H1 (cell line): ENCODE measurements around the gene NAV3. TPM values are rescaled to one million over a fixed set of nuclear protein-coding genes. Genes with fewer than 3 reads are reported as not detected.

Source experiments
- CTCF ChIA-PET: fragments of 300-600 bp; sonication (Branson Sonifier 250); formaldehyde crosslinking; loops from one replicate; lab custom pipeline; 2021; ENCODE audit not compliant: partially characterized antibody; lab: Charles Lee
- POLR2A ChIA-PET: fragments of 300-600 bp; sonication (Branson Sonifier 250); formaldehyde crosslinking; loops from one replicate; lab custom pipeline; 2021; ENCODE audit warnings: inconsistent platforms; ENCODE audit not compliant: partially characterized antibody; lab: Charles Lee
- DNase-seq, 2 experiments: peaks; one replicate each; pipeline versions ENCODE4 v3.0.0 to v3.0.0-alpha.2; 2010 to 2022; ENCODE audit warnings: low spot score in 2 of 2, low read depth in 1 of 2, mixed read lengths in 1 of 2
- FAIRE-seq: peaks from 2 replicates; lab custom pipeline; 2011; peaks lifted over from hg19 to GRCh38; lab: Jason Lieb, UNC
- H2AFZ ChIP-seq: 2 replicates; pipeline ENCODE4 v1.8.1; 2012; ENCODE audit warnings: low read length, inconsistent platforms
- H2AK5ac ChIP-seq: 2 replicates; pipeline ENCODE4 v1.6.1; 2013; ENCODE audit warnings: low read depth, low read length
- H2BK120ac ChIP-seq: replicated peaks from 2 replicates; pipeline ENCODE3; 2013; ENCODE audit warnings: low read depth, low read length, inconsistent platforms
- H2BK12ac ChIP-seq: 2 replicates; pipeline ENCODE4 v1.6.1; 2013; ENCODE audit warnings: low read depth, low read length
- H2BK15ac ChIP-seq: 2 replicates; pipeline ENCODE4 v1.6.1; 2013; ENCODE audit warnings: low read length
- H2BK20ac ChIP-seq: 2 replicates; pipeline ENCODE4 v1.6.1; 2013; ENCODE audit warnings: low read length
- H2BK5ac ChIP-seq: 2 replicates; pipeline ENCODE4 v1.6.1; 2013; ENCODE audit warnings: low read depth, low read length
- H3K14ac ChIP-seq: 2 replicates; pipeline ENCODE4 v1.6.1; 2013; ENCODE audit warnings: inconsistent platforms; ENCODE audit not compliant: insufficient read length
- H3K18ac ChIP-seq: 2 replicates; pipeline ENCODE4 v1.6.1; 2013; ENCODE audit warnings: low read length; ENCODE audit errors: extremely low read depth
- H3K23ac ChIP-seq: 2 replicates; pipeline ENCODE4 v1.6.1; 2013; ENCODE audit warnings: inconsistent platforms; ENCODE audit not compliant: insufficient read length
- H3K23me2 ChIP-seq: 2 replicates; pipeline ENCODE4 v1.6.1; 2013; ENCODE audit warnings: low read depth, low read length
- H3K27ac ChIP-seq: 2 replicates; pipeline ENCODE4 v1.6.1; 2011; ENCODE audit warnings: low read depth, low read length, inconsistent platforms
- H3K27me3 ChIP-seq, 4 experiments: replicated peaks in 1 of 4; 1 replicate in 1 of 4; 2 replicates in 3 of 4; pipeline versions ENCODE4 v1.6.1 to v1.8.1; 2011 to 2013; ENCODE audit warnings: low read length in 3 of 4, mild to moderate bottlenecking in 3 of 4, inconsistent platforms in 2 of 4, mixed read lengths in 2 of 4, moderate library complexity in 1 of 4; ENCODE audit not compliant: control insufficient read depth in 3 of 4, insufficient read depth in 3 of 4; ENCODE audit errors: extremely low read depth in 1 of 4
- H3K36me3 ChIP-seq, 4 experiments: 2 replicates each; pipeline versions ENCODE4 v1.6.1 to v1.8.1; 2011 to 2013; ENCODE audit warnings: mild to moderate bottlenecking in 4 of 4, low read length in 3 of 4, moderate library complexity in 2 of 4, control low read depth in 1 of 4, inconsistent platforms in 1 of 4; ENCODE audit not compliant: insufficient read depth in 4 of 4, control insufficient read depth in 2 of 4
- H3K4ac ChIP-seq: replicated peaks from 2 replicates; pipeline ENCODE3; 2013; ENCODE audit warnings: low read length, low read depth, mixed read lengths, inconsistent platforms; ENCODE audit not compliant: insufficient read length
- H3K4me1 ChIP-seq, 4 experiments: replicated peaks in 1 of 4; 1 replicate in 1 of 4; 2 replicates in 3 of 4; pipeline versions ENCODE4 v1.6.1 to v1.8.1; 2011 to 2013; ENCODE audit warnings: low read length in 3 of 4, inconsistent platforms in 2 of 4, mixed read lengths in 1 of 4; ENCODE audit not compliant: insufficient read depth in 4 of 4, control insufficient read depth in 3 of 4
- H3K4me2 ChIP-seq, 2 experiments: 2 replicates each; pipeline versions ENCODE4 v1.6.1 to v1.8.1; 2011 to 2013; ENCODE audit warnings: low read depth in 2 of 2, low read length in 2 of 2, control low read depth in 1 of 2, inconsistent platforms in 1 of 2, mild to moderate bottlenecking in 1 of 2; ENCODE audit not compliant: insufficient read depth in 1 of 2
- H3K4me3 ChIP-seq, 4 experiments: fragments of 200-600, 300-600 bp in 1 of 4; sonication (generic), shearing (Covaris generic), sonication (Bioruptor Twin) in 1 of 4; 2 replicates each; pipeline versions ENCODE4 v1.5.1 to v1.8.1; 2011 to 2016; ENCODE audit warnings: low read length in 4 of 4, low read depth in 3 of 4, control low read depth in 2 of 4, inconsistent platforms in 2 of 4, mild to moderate bottlenecking in 2 of 4, mixed read lengths in 1 of 4, moderate library complexity in 1 of 4; ENCODE audit not compliant: insufficient read depth in 2 of 4; ENCODE audit errors: extremely low read depth in 1 of 4
- H3K56ac ChIP-seq: replicated peaks from 2 replicates; pipeline ENCODE3; 2013; ENCODE audit warnings: low read depth, mild to moderate bottlenecking, mixed read lengths, low read length, inconsistent platforms; ENCODE audit not compliant: insufficient read length
- H3K79me1 ChIP-seq: 2 replicates; pipeline ENCODE4 v1.6.1; 2013; ENCODE audit warnings: low read depth, low read length, control low read depth
- H3K79me2 ChIP-seq, 2 experiments: 2 replicates each; pipeline versions ENCODE4 v1.6.1 to v1.8.1; 2012 to 2013; ENCODE audit warnings: low read length in 2 of 2, mild to moderate bottlenecking in 2 of 2, inconsistent platforms in 1 of 2; ENCODE audit not compliant: insufficient read depth in 2 of 2, control insufficient read depth in 1 of 2
- H3K9ac ChIP-seq, 4 experiments: replicated peaks in 1 of 4; 1 replicate in 1 of 4; 2 replicates in 3 of 4; pipeline versions ENCODE4 v1.6.1 to v1.8.1; 2011 to 2013; ENCODE audit warnings: low read depth in 3 of 4, low read length in 3 of 4, control low read depth in 2 of 4, mild to moderate bottlenecking in 2 of 4, moderate library complexity in 2 of 4, inconsistent platforms in 1 of 4; ENCODE audit errors: extremely low read depth in 1 of 4
- H3K9me3 ChIP-seq, 2 experiments: 2 replicates each; pipeline versions ENCODE4 v1.6.1 to v1.8.1; 2012 to 2013; ENCODE audit warnings: mild to moderate bottlenecking in 2 of 2, moderate library complexity in 2 of 2, control low read depth in 1 of 2, inconsistent platforms in 1 of 2, low read depth in 1 of 2, low read length in 1 of 2, mixed read lengths in 1 of 2; ENCODE audit not compliant: insufficient read depth in 2 of 2
- H4K20me1 ChIP-seq, 2 experiments: replicated peaks in 1 of 2; 2 replicates each; pipeline versions ENCODE3 to v1.8.1; 2011 to 2013; ENCODE audit warnings: inconsistent platforms in 2 of 2, low read length in 2 of 2, mild to moderate bottlenecking in 1 of 2; ENCODE audit not compliant: insufficient read depth in 2 of 2, control insufficient read depth in 1 of 2
- H4K5ac ChIP-seq: 2 replicates; pipeline ENCODE4 v1.6.1; 2013; ENCODE audit warnings: low read length, low read depth, mixed read lengths, inconsistent platforms; ENCODE audit not compliant: insufficient read length
- H4K8ac ChIP-seq: 2 replicates; pipeline ENCODE4 v1.8.0; 2013; ENCODE audit warnings: mild to moderate bottlenecking, moderate library complexity, low read length, inconsistent platforms; ENCODE audit not compliant: insufficient read depth; ENCODE audit errors: extremely low read depth
- H4K91ac ChIP-seq: replicated peaks from 2 replicates; pipeline ENCODE3; 2013; ENCODE audit warnings: low read length, mixed read lengths, inconsistent platforms; ENCODE audit not compliant: insufficient read length
- HDAC6 ChIP-seq: IDR thresholded peaks from one replicate; pipeline ENCODE4 v1.7.1; 2012; ENCODE audit warnings: low read depth, mild to moderate bottlenecking, inconsistent platforms, low read length, moderate library complexity
- WGBS, 2 experiments: shearing (Covaris generic) in 1 of 2; methylation state at CpG; one replicate each; pipeline versions ENCODE4 v1.1.6 to v1.1.7; 2013 to 2015; ENCODE audit warnings: low lambda C conversion rate in 2 of 2, mixed read lengths in 2 of 2, inconsistent platforms in 1 of 2, low coverage in 1 of 2, missing lambda C conversion rate in 1 of 2; ENCODE audit not compliant: insufficient replicate concordance in 2 of 2, insufficient coverage in 1 of 2, insufficient read length in 1 of 2; ENCODE audit errors: extremely low coverage in 1 of 2, missing lambda C conversion rate in 1 of 2; 5-methylcytosine and 5-hydroxymethylcytosine counted together
- polyA plus RNA-seq, 7 experiments: library from polyadenylated mRNA; depleted of rRNA in 3 of 7; stranded (reverse) in 5 of 7; unstranded in 2 of 7; fragments of >200 nt in 5 of 7; fragments of 200-250 nt in 2 of 7; gene quantifications; 1 replicate in 5 of 7; 2 replicates in 1 of 7; 4 replicates in 1 of 7; pipeline versions ENCODE4 v1.2.1 to v1.2.3, GENCODE V29; 2011 to 2013; ENCODE audit warnings: missing spikeins in 2 of 7, mixed read lengths in 2 of 7
- total RNA-seq: library from RNA; stranded (reverse); fragmentation: NEBNext Ultra II Directional; extraction: Animal tissue kit (Norgen Biotek cat#: 25700); gene quantifications from 2 replicates; pipeline ENCODE4 v1.2.1, GENCODE V29; 2021

The NAV3 gene
- total and polyA plus RNA-seq, 2 of the 8 experiments (the other 6 are each of a cell fraction or from before 2014, with no cell fraction given), result 0.47 to 5.0 TPM

DNA sequence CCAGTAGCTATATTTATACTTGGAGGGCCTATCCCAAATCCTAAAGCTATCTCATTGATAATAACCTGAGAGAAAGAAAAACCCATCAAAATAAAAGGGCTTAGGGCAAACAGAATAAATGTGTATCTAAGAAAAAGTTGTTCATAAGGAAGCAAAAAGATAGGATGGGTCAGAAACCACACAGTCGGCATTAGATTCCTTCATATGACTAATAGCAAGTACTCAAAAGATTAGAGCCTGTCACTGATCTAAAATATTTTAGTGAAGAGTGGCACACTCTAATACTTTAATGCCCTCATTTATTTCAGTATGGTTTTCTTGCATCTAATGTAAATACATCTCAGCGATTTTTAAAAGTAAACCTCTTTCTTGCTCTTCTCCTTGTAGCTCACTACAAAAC is 17.1 kb upstream of the NAV3 start:
- H3K27me3 ChIP-seq, result no peaks in the 10 kb centered on the region
- no peak for FAIRE-seq
- no peak for TF ChIP-seq HDAC6
- no peaks in the 10 kb centered on the region for H4K20me1 ChIP-seq
- no peak overlapping the region for H2BK12ac ChIP-seq
- ChIA-PET POLR2A (no interaction called here), CTCF (interaction anchor here (0.8 to 1.0 kb wide), 2 partner anchors 31 to 112 kb away, joined by 3 read pairs; no protein-coding TSS in a partner anchor)
- no peak overlapping the region for H2BK120ac ChIP-seq
- H3K4me3 ChIP-seq, result no peak overlapping the region
- no peak overlapping the region for H3K9ac ChIP-seq
- no peaks in the 10 kb centered on the region for H3K79me1 ChIP-seq
- no peaks in the 10 kb centered on the region for H3K79me2 ChIP-seq
- H2BK20ac ChIP-seq, result no peak overlapping the region
- no peak overlapping the region for H4K91ac ChIP-seq
- no peaks in the 10 kb centered on the region for H3K23me2 ChIP-seq
- no peaks in the 10 kb centered on the region for H3K9me3 ChIP-seq
- H3K4me2 ChIP-seq, result no peak overlapping the region
- no peak overlapping the region for H2AFZ ChIP-seq
- WGBS, 2 experiments, result 85% methylated on average over 2 of the region's 2 CpGs; no CpG with 5 or more reads in 1 of the 2 experiments
- no peak overlapping the region for H2BK15ac ChIP-seq
- no peak for DNase-seq
- no peak overlapping the region for H3K27ac ChIP-seq
- no peaks in the 10 kb centered on the region for H3K36me3 ChIP-seq
- no peaks in the 10 kb centered on the region for H3K4me1 ChIP-seq
- no peak overlapping the region for H3K14ac ChIP-seq
- no peak overlapping the region for H2AK5ac ChIP-seq
- H4K8ac ChIP-seq, result no peak overlapping the region
- no peak overlapping the region for H4K5ac ChIP-seq
- no peak overlapping the region for H2BK5ac ChIP-seq
- H3K18ac ChIP-seq, result no peak overlapping the region
- H3K4ac ChIP-seq, result no peak overlapping the region
- H3K23ac ChIP-seq, result no peak overlapping the region
- H3K56ac ChIP-seq, result no peak overlapping the region
